DLD1 (cell line): Measurements from ENCODE around the gene IGFN1.

Source experiments
- in situ Hi-C: cut with HindIII; loops from 2 replicates; pipeline ENCODE4 v1.10.0; 2017; ENCODE audit warnings: low sequenced_read_pairs

Gene IGFN1

GRCh38 chr1:201259476-201260235 is 69.0 kb downstream of the IGFN1 start:
- in situ Hi-C loops, result no loop called here

GRCh38 chr1:201260236-201260590 is 69.6 kb downstream of the IGFN1 start:
- in situ Hi-C loops, result no loop called here

GRCh38 chr1:201260648-201261311 is 70.2 kb downstream of the IGFN1 start:
- in situ Hi-C loops, result no loop called here

- in situ Hi-C loops, result no loop called here
These were observed 71.3 kb downstream of the IGFN1 start for GRCh38 chr1:201261771-201262547.

GRCh38 chr1:201262963-201263608 is 72.5 kb downstream of the IGFN1 start:
- in situ Hi-C loops, result no loop called here

GRCh38 chr1:201264072-201264471 is 73.4 kb downstream of the IGFN1 start:
- in situ Hi-C loops, result no loop called here

- in situ Hi-C loops, result no loop called here
These were observed 73.9 kb downstream of the IGFN1 start for GRCh38 chr1:201264554-201264953.

- in situ Hi-C loops, result no loop called here
These were observed 75.1 kb downstream of the IGFN1 start for GRCh38 chr1:201265756-201266155.

- in situ Hi-C loops, result no loop called here
These were observed 75.7 kb downstream of the IGFN1 start for GRCh38 chr1:201266276-201266675.

GRCh38 chr1:201266774-201267173 is 76.2 kb downstream of the IGFN1 start:
- in situ Hi-C loops, result no loop called here

GRCh38 chr1:201267481-201268229 is 77.0 kb downstream of the IGFN1 start:
- in situ Hi-C loops, result no loop called here

- in situ Hi-C loops, result no loop called here
These were observed 78.1 kb downstream of the IGFN1 start for GRCh38 chr1:201268604-201269151.

- in situ Hi-C loops, result no loop called here
These were observed 78.7 kb downstream of the IGFN1 start for GRCh38 chr1:201269281-201269680.

GRCh38 chr1:201269900-201270410 is 79.3 kb downstream of the IGFN1 start:
- in situ Hi-C loops, result no loop called here

GRCh38 chr1:201270616-201271390 is 80.2 kb downstream of the IGFN1 start:
- in situ Hi-C loops, result no loop called here

- in situ Hi-C loops, result no loop called here
These were observed 82.2 kb downstream of the IGFN1 start for GRCh38 chr1:201272799-201273198.

GRCh38 chr1:201274616-201275252 is 84.1 kb downstream of the IGFN1 start:
- in situ Hi-C loops, result no loop called here

GRCh38 chr1:201275253-201275666 is 84.6 kb downstream of the IGFN1 start:
- in situ Hi-C loops, result no loop called here

- in situ Hi-C loops, result no loop called here
These were observed 86.3 kb downstream of the IGFN1 start for GRCh38 chr1:201276891-201277290.
